GM12878 (cell line): ENCODE results near the gene WDR53. TPM values are rescaled to one million over a fixed set of nuclear protein-coding genes. Genes with fewer than 3 reads are reported as not detected.

Experiments
- CHD1 ChIP-seq: IDR thresholded peaks from 2 replicates; pipeline ENCODE4 v1.6.1; 2012; ENCODE audit warnings: low read depth, low read length, improper control_type of control experiment
- CHD4 ChIP-seq: fragments of 200-600 bp; sonication (generic); IDR thresholded peaks from 2 replicates; pipeline ENCODE4 v1.6.1; 2016; ENCODE audit warnings: mild to moderate bottlenecking
- EED ChIP-seq: sonication (generic); IDR thresholded peaks from 2 replicates; pipeline ENCODE4 v1.6.1; 2016; ENCODE audit warnings: antibody characterized with exemption, low read depth
- GABPA ChIP-seq: IDR thresholded peaks from 2 replicates; pipeline ENCODE4 v1.6.1; 2014; ENCODE audit warnings: antibody characterized with exemption, low read depth, mild to moderate bottlenecking, inconsistent platforms
- GATAD2B ChIP-seq: fragments of 450-650 bp; conservative IDR thresholded peaks from 2 replicates; pipeline ENCODE4 v1.6.1; 2017; ENCODE audit warnings: low read depth, mild to moderate bottlenecking, moderate library complexity
- HDAC6 ChIP-seq: fragments of 200-600 bp; sonication (generic); IDR thresholded peaks from one replicate; pipeline ENCODE4 v1.8.0; 2017; ENCODE audit warnings: antibody characterized with exemption; ENCODE audit not compliant: unreplicated experiment
- HDGF ChIP-seq: fragments of 450-650 bp; IDR thresholded peaks from 2 replicates; pipeline ENCODE4 v1.6.1; 2016; ENCODE audit warnings: antibody characterized with exemption
- JUNB ChIP-seq: IDR thresholded peaks from 2 replicates; pipeline ENCODE4 v1.6.1; 2016; ENCODE audit warnings: antibody characterized with exemption, mild to moderate bottlenecking
- JUND ChIP-seq: IDR thresholded peaks from 2 replicates; pipeline ENCODE4 v1.6.1; 2012; ENCODE audit warnings: low read depth, mild to moderate bottlenecking, low read length, improper control_type of control experiment, moderate library complexity
- MEF2A ChIP-seq: IDR thresholded peaks from 2 replicates; pipeline ENCODE4 v1.6.1; 2011; ENCODE audit warnings: low read depth, mild to moderate bottlenecking, low read length, moderate library complexity; ENCODE audit not compliant: insufficient read depth
- POLR2A ChIP-seq: IDR thresholded peaks from 2 replicates; pipeline ENCODE4 v1.6.1; 2011; ENCODE audit warnings: low read depth, mild to moderate bottlenecking, low read length
- POLR2AphosphoS5 ChIP-seq: IDR thresholded peaks from 2 replicates; pipeline ENCODE4 v1.6.1; 2011; ENCODE audit warnings: mild to moderate bottlenecking, low read length, inconsistent platforms
- RAD51 ChIP-seq: fragments of 450-650 bp; IDR thresholded peaks from 2 replicates; pipeline ENCODE4 v1.6.1; 2016; ENCODE audit warnings: moderate library complexity, mild to moderate bottlenecking, inconsistent platforms
- RELA ChIP-seq: fragments of 450-650 bp; IDR thresholded peaks from 2 replicates; pipeline ENCODE4 v1.8.0; 2014; ENCODE audit warnings: borderline replicate concordance; ENCODE audit not compliant: partially characterized antibody
- SIX5 ChIP-seq: IDR thresholded peaks from 2 replicates; pipeline ENCODE4 v1.6.1; 2011; ENCODE audit warnings: mild to moderate bottlenecking, low read depth, low read length, moderate library complexity; ENCODE audit not compliant: severe bottlenecking
- SMAD5 ChIP-seq: IDR thresholded peaks from 2 replicates; pipeline ENCODE4 v1.6.1; 2016; ENCODE audit warnings: antibody characterized with exemption, low read depth
- SPI1 ChIP-seq: IDR thresholded peaks from 2 replicates; pipeline ENCODE4 v1.6.1; 2011; ENCODE audit warnings: low read depth, mild to moderate bottlenecking, low read length, moderate library complexity, borderline replicate concordance; ENCODE audit not compliant: insufficient read depth
- TAF1 ChIP-seq: IDR thresholded peaks from 2 replicates; pipeline ENCODE4 v1.6.1; 2011; ENCODE audit warnings: mild to moderate bottlenecking, low read depth, low read length, borderline replicate concordance
- ZBED1 ChIP-seq: IDR thresholded peaks from 2 replicates; pipeline ENCODE4 v1.6.1; 2016; ENCODE audit warnings: borderline replicate concordance
- ZNF384 ChIP-seq: IDR thresholded peaks from 2 replicates; pipeline ENCODE4 v1.6.1; 2012; ENCODE audit warnings: low read depth, mild to moderate bottlenecking, low read length, improper control_type of control experiment, borderline replicate concordance
- polyA plus RNA-seq, 11 experiments: library from polyadenylated mRNA; depleted of rRNA in 4 of 11; unstranded in 6 of 11; stranded (reverse) in 5 of 11; fragments of >200 nt; fragmentation: Nextera tagmentation in 4 of 11; fragmentation: Illumina TruSeq in 1 of 11; extraction: Ambion mirVana in 4 of 11; extraction: Trizol in 1 of 11; gene quantifications; 1 replicate in 1 of 11; 2 replicates in 10 of 11; pipeline versions ENCODE4 v1.2.1 to v1.2.3, GENCODE V29; 2011 to 2016; ENCODE audit warnings: inconsistent platforms in 2 of 11, missing spikeins in 2 of 11, low read depth in 1 of 11
- total RNA-seq, 4 experiments: library from RNA; depleted of rRNA in 3 of 4; stranded (reverse); fragments of >200 nt in 3 of 4; fragmentation: Illumina TruSeq in 1 of 4; extraction: Trizol in 1 of 4; gene quantifications; 2 replicates each; pipeline versions ENCODE4 v1.2.1 to v1.2.3, GENCODE V29; 2013 to 2021
- TF ChIP-seq, protein P1 (sequence below): IDR thresholded peaks from 2 replicates; pipeline ENCODE4 v1.6.1; 2011; ENCODE audit warnings: borderline replicate concordance, low read depth, mild to moderate bottlenecking, moderate library complexity, low read length; ENCODE audit not compliant: insufficient read depth, poor library complexity, severe bottlenecking
- TF ChIP-seq, protein P2 (sequence below): IDR thresholded peaks from 2 replicates; pipeline ENCODE4 v1.6.1; 2012; ENCODE audit warnings: low read depth, low read length, improper control_type of control experiment
- TF ChIP-seq, protein P3 (sequence below): fragments of 150-350 bp; IDR thresholded peaks from 2 replicates; pipeline ENCODE4 v1.6.1; 2014; ENCODE audit warnings: mild to moderate bottlenecking, low read depth, low read length
- TF ChIP-seq, protein P4 (sequence below): fragments of 150-350 bp; IDR thresholded peaks from 2 replicates; pipeline ENCODE4 v1.6.1; 2016; ENCODE audit warnings: low read depth, low read length

Gene WDR53
- total and polyA plus RNA-seq, 10 of the 15 experiments (the other 5 are each of a cell fraction or from before 2014, with no cell fraction given), result 7.7 to 20.3 (median 15.7) TPM

DNA sequence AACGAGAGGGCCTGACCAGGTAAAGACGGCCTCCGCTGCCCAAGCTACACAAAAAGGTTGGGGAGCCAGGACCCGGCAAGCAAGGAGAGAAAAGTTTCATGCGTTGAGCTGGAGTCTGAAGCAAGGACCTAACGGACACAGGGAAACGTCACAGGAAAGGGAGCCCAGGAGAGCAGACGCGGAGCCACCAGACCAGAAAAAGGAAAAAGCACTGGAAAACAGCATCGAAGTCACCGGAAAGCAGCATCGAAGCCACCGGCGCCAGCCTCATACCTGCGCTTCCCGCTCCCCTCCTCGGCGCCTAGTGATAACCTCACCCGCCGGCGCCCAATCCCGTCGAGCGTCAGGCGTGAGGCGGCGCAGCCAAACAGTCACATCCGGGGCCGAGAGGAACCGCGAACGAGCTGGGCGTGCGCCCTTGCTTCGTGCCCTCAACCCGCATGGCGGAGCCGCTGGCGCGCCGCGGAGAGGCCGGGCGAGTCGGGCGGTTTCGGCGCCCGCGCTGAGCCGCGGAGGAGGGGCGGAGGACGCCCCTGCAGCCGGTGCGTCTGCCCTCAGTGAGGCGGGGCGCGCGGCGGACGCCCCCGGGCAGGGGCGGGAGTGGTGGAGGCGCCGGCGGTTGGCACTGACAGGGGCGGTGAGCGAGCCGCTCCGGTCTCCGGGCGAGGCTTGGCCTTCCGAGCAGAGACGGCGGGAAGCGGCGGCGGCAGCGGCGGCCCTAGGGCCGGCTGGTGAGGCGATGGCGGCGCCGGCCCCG is at the start of gene WDR53, which contains the start of gene FBXO45 (continued):
- 0 out of 2 replicates have a peak, but pooled peaks have one; percentile 43 for TF ChIP-seq MEF2A
- TF ChIP-seq, protein P1, sequence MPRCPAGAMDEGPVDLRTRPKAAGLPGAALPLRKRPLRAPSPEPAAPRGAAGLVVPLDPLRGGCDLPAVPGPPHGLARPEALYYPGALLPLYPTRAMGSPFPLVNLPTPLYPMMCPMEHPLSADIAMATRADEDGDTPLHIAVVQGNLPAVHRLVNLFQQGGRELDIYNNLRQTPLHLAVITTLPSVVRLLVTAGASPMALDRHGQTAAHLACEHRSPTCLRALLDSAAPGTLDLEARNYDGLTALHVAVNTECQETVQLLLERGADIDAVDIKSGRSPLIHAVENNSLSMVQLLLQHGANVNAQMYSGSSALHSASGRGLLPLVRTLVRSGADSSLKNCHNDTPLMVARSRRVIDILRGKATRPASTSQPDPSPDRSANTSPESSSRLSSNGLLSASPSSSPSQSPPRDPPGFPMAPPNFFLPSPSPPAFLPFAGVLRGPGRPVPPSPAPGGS, result no peak
- TF ChIP-seq JUND, result 0 out of 2 replicates have a peak, but pooled peaks have one; percentile 45
- peak; percentile 78 for TF ChIP-seq SIX5
- no peak for TF ChIP-seq CHD1
- TF ChIP-seq ZBED1, result no peak
- peak; percentile 44 for TF ChIP-seq RELA
- TF ChIP-seq JUNB, result no peak
- TF ChIP-seq POLR2AphosphoS5, result peak; percentile 86
- TF ChIP-seq, protein P2, sequence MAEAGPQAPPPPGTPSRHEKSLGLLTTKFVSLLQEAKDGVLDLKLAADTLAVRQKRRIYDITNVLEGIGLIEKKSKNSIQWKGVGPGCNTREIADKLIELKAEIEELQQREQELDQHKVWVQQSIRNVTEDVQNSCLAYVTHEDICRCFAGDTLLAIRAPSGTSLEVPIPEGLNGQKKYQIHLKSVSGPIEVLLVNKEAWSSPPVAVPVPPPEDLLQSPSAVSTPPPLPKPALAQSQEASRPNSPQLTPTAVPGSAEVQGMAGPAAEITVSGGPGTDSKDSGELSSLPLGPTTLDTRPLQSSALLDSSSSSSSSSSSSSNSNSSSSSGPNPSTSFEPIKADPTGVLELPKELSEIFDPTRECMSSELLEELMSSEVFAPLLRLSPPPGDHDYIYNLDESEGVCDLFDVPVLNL, result peak; percentile 81
- TF ChIP-seq, protein P3, sequence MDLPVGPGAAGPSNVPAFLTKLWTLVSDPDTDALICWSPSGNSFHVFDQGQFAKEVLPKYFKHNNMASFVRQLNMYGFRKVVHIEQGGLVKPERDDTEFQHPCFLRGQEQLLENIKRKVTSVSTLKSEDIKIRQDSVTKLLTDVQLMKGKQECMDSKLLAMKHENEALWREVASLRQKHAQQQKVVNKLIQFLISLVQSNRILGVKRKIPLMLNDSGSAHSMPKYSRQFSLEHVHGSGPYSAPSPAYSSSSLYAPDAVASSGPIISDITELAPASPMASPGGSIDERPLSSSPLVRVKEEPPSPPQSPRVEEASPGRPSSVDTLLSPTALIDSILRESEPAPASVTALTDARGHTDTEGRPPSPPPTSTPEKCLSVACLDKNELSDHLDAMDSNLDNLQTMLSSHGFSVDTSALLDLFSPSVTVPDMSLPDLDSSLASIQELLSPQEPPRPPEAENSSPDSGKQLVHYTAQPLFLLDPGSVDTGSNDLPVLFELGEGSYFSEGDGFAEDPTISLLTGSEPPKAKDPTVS, result no peak
- no peak for TF ChIP-seq RAD51
- TF ChIP-seq HDGF, result peak; percentile 68; the same call in 1 of the 2 replicates
- TF ChIP-seq POLR2A, result peak; percentile 84
- peak; percentile 91 for TF ChIP-seq GABPA
- TF ChIP-seq SMAD5, result peak; percentile 79; the same call in 1 of the 2 replicates
- peak; percentile 40 for TF ChIP-seq HDAC6
- peak; percentile 91; the same call in 1 of the 2 replicates for TF ChIP-seq TAF1
- peak; percentile 44; the same call in 1 of the 2 replicates for TF ChIP-seq SPI1
- TF ChIP-seq, protein P4, sequence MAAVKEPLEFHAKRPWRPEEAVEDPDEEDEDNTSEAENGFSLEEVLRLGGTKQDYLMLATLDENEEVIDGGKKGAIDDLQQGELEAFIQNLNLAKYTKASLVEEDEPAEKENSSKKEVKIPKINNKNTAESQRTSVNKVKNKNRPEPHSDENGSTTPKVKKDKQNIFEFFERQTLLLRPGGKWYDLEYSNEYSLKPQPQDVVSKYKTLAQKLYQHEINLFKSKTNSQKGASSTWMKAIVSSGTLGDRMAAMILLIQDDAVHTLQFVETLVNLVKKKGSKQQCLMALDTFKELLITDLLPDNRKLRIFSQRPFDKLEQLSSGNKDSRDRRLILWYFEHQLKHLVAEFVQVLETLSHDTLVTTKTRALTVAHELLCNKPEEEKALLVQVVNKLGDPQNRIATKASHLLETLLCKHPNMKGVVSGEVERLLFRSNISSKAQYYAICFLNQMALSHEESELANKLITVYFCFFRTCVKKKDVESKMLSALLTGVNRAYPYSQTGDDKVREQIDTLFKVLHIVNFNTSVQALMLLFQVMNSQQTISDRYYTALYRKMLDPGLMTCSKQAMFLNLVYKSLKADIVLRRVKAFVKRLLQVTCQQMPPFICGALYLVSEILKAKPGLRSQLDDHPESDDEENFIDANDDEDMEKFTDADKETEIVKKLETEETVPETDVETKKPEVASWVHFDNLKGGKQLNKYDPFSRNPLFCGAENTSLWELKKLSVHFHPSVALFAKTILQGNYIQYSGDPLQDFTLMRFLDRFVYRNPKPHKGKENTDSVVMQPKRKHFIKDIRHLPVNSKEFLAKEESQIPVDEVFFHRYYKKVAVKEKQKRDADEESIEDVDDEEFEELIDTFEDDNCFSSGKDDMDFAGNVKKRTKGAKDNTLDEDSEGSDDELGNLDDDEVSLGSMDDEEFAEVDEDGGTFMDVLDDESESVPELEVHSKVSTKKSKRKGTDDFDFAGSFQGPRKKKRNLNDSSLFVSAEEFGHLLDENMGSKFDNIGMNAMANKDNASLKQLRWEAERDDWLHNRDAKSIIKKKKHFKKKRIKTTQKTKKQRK, result peak; percentile 38; the same call in 1 of the 2 replicates
- no peak for TF ChIP-seq EED
- no peak for TF ChIP-seq CHD4
- TF ChIP-seq GATAD2B, result peak; percentile 88
- TF ChIP-seq ZNF384, result no peak
